Left ventricle myocardium inferior (tissue), 1 donor: ENCODE results near the gene TUBD1. TPM values are rescaled to one million over a fixed set of nuclear protein-coding genes. Genes with fewer than 3 reads are reported as not detected.
A peak's percentile ranks its signal among the peaks of the same experiment; 100 is the strongest.
"Not testable (repeated sequence)": the region's sequence is repeated elsewhere in the genome, so short reads cannot be mapped to it uniquely, and the experiment has no call there.

Experiments used
- DNase-seq: peaks from one replicate; pipeline ENCODE4 v3.0.0-alpha.2; 2020
- H3K27ac ChIP-seq: fragments of 200-600 bp; replicated peaks from 2 replicates; pipeline ENCODE4 v1.8.0; 2021
- H3K27me3 ChIP-seq: fragments of 200-600 bp; 2 replicates; pipeline ENCODE4 v1.8.0; 2021; ENCODE audit warnings: low read depth
- H3K36me3 ChIP-seq: fragments of 200-600 bp; 2 replicates; pipeline ENCODE4 v1.8.0; 2021
- H3K4me1 ChIP-seq: fragments of 200-600 bp; 2 replicates; pipeline ENCODE4 v1.8.0; 2021
- H3K4me3 ChIP-seq: fragments of 200-600 bp; 2 replicates; pipeline ENCODE4 v1.8.0; 2021; ENCODE audit warnings: mild to moderate bottlenecking, moderate library complexity
- H3K9me3 ChIP-seq: fragments of 200-600 bp; replicated peaks from 2 replicates; pipeline ENCODE4 v1.8.0; 2021
- intact Hi-C: fragments of 100-400 bp; cut with micrococcal nuclease; formaldehyde crosslinking; loops from one replicate; pipeline ENCODE4 v1.11.0; 2022
- total RNA-seq: library from RNA; stranded (reverse); fragmentation: NEBNext Ultra II Directional; extraction: Animal tissue kit (Norgen Biotek cat#: 25700); gene quantifications from one replicate; pipeline ENCODE4 v1.2.1, GENCODE V29; 2021
- TF ChIP-seq, protein P1 (sequence below): fragments of 200-600 bp; IDR thresholded peaks from 2 replicates; pipeline ENCODE4 v1.8.0; 2021; ENCODE audit warnings: antibody characterized with exemption, mild to moderate bottlenecking, borderline replicate concordance
- donor health status: DM: no; HTN: yes; CAD: no; lungs with severe emphysema.

The TUBD1 gene
- total RNA-seq, 1 donor from 2014 or later, result 7.8 TPM

- no peaks in the 10 kb centered on the region for H3K9me3 ChIP-seq
- peak overlapping the region; percentile 30 for H3K4me3 ChIP-seq
- intact Hi-C loops, result no loop called here
- peak; percentile 41 for DNase-seq
- TF ChIP-seq, protein P1, sequence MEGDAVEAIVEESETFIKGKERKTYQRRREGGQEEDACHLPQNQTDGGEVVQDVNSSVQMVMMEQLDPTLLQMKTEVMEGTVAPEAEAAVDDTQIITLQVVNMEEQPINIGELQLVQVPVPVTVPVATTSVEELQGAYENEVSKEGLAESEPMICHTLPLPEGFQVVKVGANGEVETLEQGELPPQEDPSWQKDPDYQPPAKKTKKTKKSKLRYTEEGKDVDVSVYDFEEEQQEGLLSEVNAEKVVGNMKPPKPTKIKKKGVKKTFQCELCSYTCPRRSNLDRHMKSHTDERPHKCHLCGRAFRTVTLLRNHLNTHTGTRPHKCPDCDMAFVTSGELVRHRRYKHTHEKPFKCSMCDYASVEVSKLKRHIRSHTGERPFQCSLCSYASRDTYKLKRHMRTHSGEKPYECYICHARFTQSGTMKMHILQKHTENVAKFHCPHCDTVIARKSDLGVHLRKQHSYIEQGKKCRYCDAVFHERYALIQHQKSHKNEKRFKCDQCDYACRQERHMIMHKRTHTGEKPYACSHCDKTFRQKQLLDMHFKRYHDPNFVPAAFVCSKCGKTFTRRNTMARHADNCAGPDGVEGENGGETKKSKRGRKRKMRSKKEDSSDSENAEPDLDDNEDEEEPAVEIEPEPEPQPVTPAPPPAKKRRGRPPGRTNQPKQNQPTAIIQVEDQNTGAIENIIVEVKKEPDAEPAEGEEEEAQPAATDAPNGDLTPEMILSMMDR, result no peak
- H3K27ac ChIP-seq, result peak overlapping the region; percentile 83
- no peaks in the 10 kb centered on the region for H3K27me3 ChIP-seq
- peaks cover 35% of the 10 kb centered on the region for H3K4me1 ChIP-seq
- peaks cover 4% of the 10 kb centered on the region for H3K36me3 ChIP-seq
These were observed 46.2 kb downstream of the TUBD1 start for GRCh38 chr17:59846394-59847165.

DNA sequence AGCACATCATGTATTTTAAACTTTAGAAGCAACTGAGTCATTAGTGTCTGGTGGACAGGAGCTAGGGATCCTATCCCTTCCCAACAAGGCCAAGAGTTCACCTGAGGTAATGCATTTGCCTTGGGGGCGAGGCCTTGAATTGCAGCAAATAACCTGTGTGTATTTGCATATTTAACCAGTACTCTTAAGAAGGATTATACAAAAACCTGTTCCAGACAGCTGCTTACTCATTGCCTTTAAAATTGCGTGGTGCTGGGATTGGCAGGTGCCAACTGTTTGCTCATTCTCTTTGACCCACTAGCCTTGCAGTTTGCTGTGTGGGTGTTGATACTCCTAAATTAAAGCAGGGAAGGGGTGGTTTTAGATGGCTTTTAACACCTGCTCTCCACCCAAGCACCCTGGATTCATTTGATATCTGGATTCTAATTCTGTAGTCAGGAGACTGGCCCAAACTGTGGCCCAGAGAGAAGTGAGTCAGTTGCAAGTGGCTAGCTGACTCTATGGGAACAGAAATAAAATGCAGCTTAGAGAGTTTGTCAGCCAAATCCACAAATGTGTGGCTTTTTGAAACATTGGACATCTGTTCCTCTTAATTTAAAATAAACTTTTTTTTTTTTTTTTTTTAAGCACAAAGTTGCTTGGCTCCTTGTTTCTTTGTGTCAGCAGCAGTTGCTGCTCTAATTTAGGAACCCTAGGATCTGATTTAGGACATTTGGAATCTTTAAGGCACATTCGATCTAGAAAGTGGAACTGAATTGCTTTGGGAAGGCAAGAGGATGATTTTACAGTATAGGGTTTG, 46.9 kb downstream of the TUBD1 start:
- DNase-seq, result no peak

DNA sequence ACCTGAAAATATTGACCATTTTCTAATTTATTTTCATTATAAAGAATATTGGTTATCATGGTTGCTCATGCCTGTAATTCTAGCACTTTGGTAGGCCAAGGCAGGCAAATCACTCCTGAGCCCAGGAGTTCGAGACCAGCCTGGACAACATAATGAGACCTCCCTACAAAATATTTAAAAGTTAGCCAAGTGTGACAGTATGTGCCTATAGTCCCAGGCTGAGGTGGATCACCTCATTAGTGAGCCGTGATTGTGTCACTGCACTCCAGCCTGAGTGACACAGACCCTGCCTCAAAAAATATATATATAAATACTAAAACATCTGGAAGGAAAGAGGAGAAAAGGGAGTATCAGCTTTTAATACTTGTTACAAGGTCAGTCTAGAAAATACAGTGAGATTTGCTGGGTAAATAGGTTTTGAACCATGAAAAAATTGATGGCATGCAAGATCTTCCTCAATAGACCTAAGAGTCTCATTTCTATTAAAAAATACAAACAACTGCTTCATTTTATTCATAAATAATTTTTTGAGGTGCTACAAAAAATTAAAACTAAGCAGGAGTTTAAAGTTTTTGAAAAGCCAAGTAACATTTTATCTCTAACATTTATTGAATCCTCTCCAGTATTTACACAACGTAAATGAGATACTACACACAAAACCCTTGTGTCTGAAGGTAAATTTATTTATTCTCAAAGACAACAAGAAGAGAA, 47.7 kb downstream of the TUBD1 start:
- Histone ChIP-seq H3K27me3 (no peaks in the 10 kb centered on the region), H3K36me3 (peaks cover 12% of the 10 kb centered on the region), H3K27ac (peak overlapping the region; percentile 83), H3K4me3 (no peak overlapping the region), H3K4me1 (peaks cover 47% of the 10 kb centered on the region), H3K9me3 (no peaks in the 10 kb centered on the region)
- TF ChIP-seq, protein P1, result no peak
- intact Hi-C loops, result no loop called here
- DNase-seq, result no peak

More for the DNA sequence above, 46.9 kb downstream of the TUBD1 start:
- Histone ChIP-seq H3K27ac (peak overlapping the region; percentile 83), H3K4me1 (peaks cover 39% of the 10 kb centered on the region), H3K36me3 (peaks cover 4% of the 10 kb centered on the region), H3K4me3 (peak overlapping the region; percentile 30), H3K27me3 (no peaks in the 10 kb centered on the region), H3K9me3 (no peaks in the 10 kb centered on the region)
- intact Hi-C loops, result no loop called here
- TF ChIP-seq, protein P1, result no peak

DNA sequence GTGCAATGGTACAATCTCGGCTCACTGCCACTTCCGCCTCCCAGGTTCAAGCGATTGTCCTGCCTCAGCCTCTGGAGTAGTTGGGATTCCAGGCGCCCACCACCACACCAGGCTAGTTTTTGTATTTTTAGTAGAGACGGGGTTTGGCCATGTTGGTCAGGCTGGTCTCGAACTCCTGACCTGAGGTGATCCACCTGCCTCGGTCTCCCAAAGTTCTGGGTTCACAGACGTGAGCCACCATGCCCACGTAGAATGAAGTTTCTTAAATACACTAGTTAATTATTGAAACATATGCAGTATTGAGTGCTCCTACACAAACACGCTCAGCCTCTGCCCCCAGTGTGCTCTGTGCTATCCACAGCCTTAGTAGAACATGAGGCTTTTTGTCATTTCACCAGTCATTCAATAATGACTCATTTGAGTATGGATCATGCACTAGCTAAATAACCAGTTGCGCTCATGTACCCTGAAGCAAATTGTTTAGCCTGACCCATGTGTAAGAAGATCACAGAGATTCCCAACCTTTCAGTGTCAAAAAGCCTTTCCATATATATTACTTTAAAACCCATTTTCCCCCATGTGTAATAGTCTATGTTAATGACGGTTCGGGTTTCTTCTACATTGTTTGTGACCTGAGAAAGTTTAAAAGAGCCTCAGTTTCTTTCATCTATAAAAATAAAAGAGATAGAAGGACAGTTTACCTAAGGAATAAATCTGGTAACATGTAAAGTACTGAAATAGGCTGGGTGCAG, 49.7 kb downstream of the TUBD1 start:
- intact Hi-C loops, result no loop called here
- TF ChIP-seq, protein P1, result no peak
- Histone ChIP-seq H3K36me3 (peaks cover 15% of the 10 kb centered on the region), H3K9me3 (no peaks in the 10 kb centered on the region), H3K4me1 (peaks cover 66% of the 10 kb centered on the region), H3K27me3 (no peaks in the 10 kb centered on the region), H3K27ac (peak overlapping the region; percentile 5), H3K4me3 (no peak overlapping the region)
- no peak for DNase-seq

- DNase-seq, H3K9me3 ChIP-seq, H3K27me3 ChIP-seq, intact Hi-C loops: not testable (repeated sequence)
- Histone ChIP-seq H3K36me3 (peaks cover 15% of the 10 kb centered on the region), H3K27ac (peak overlapping the region; percentile 89), H3K4me3 (peak overlapping the region; percentile 65), H3K4me1 (peaks cover 64% of the 10 kb centered on the region)
These were observed 50.9 kb downstream of the TUBD1 start for GRCh38 chr17:59841882-59842263.

GRCh38 chr17:59841091-59841881, 51.5 kb downstream of the TUBD1 start:
- H3K4me1 ChIP-seq, result peaks cover 64% of the 10 kb centered on the region
- H3K27me3 ChIP-seq, intact Hi-C loops, H3K9me3 ChIP-seq, DNase-seq: not testable (repeated sequence)
- H3K36me3 ChIP-seq, result peaks cover 15% of the 10 kb centered on the region
- peak overlapping the region; percentile 65 for H3K4me3 ChIP-seq
- H3K27ac ChIP-seq, result peak overlapping the region; percentile 89
